Prostate gland (tissue), 2 donors: ENCODE results near the gene PLPPR4. TPM values are rescaled to one million over a fixed set of nuclear protein-coding genes. Genes with fewer than 3 reads are reported as not detected.

Source experiments
- DNase-seq: peaks from one replicate; pipeline ENCODE4 v3.0.0-alpha.2; 2019; ENCODE audit warnings: low spot score
- H3K27ac ChIP-seq, 2 donors: fragments of 200-600 bp; sonication (generic); 2 replicates each; pipeline ENCODE4 v1.5.1; 2017 to 2019
- H3K27me3 ChIP-seq: fragments of 200-600 bp; sonication (generic); replicated peaks from 2 replicates; pipeline ENCODE4 v1.5.1; 2019; ENCODE audit not compliant: insufficient read depth
- H3K36me3 ChIP-seq, 2 donors: fragments of 200-600 bp; sonication (generic); 1 replicate in 1 of 2; 2 replicates in 1 of 2; pipeline versions ENCODE4 v1.5.1 to v1.8.1; 2017 to 2019
- H3K4me1 ChIP-seq: fragments of 200-600 bp; sonication (generic); replicated peaks from 2 replicates; pipeline ENCODE4 v1.5.1; 2019
- H3K4me3 ChIP-seq, 2 donors: fragments of 200-600 bp; sonication (generic); 2 replicates each; pipeline ENCODE4 v1.5.1; 2017 to 2019
- H3K9me3 ChIP-seq: fragments of 200-600 bp; sonication (generic); 2 replicates; pipeline ENCODE4 v1.5.1; 2017
- CTCF ChIP-seq, 4 experiments: fragments of 200-600 bp in 2 of 4; fragments of 450-650 bp in 2 of 4; sonication (generic) in 2 of 4; IDR thresholded peaks; 1 replicate in 3 of 4; 2 replicates in 1 of 4; pipeline ENCODE4 v1.5.1; 2016 to 2019; ENCODE audit warnings: antibody characterized with exemption in 4 of 4, mild to moderate bottlenecking in 2 of 4, moderate library complexity in 2 of 4
- POLR2A ChIP-seq: fragments of 450-650 bp; IDR thresholded peaks from one replicate; pipeline ENCODE4 v1.6.1; 2016; ENCODE audit warnings: antibody characterized with exemption, mild to moderate bottlenecking
- POLR2AphosphoS5 ChIP-seq: sonication (generic); formaldehyde crosslinking; IDR thresholded peaks from one replicate; pipeline ENCODE4 v1.6.1; 2017; ENCODE audit warnings: antibody characterized with exemption
- WGBS: methylation state at CpG from one replicate; pipeline ENCODE4 v1.1.5; 2018; 5-methylcytosine and 5-hydroxymethylcytosine counted together
- intact Hi-C: fragments of 100-400 bp; cut with DNase I; formaldehyde crosslinking; loops from one replicate; pipeline ENCODE4 v1.14.2; 2022
- total RNA-seq, 2 donors: library from RNA; depleted of rRNA; stranded (reverse); fragments of >200 nt; gene quantifications; one replicate each; pipeline ENCODE4 v1.1.0, GENCODE V29; 2016

PLPPR4 gene
- total RNA-seq, 2 donors from 2014 or later: 0.05 to 3.2 TPM

GRCh38 chr1:99331636-99332035, 67.3 kb downstream of the PLPPR4 start:
- intact Hi-C loops: no loop called here
- no peaks in the 10 kb centered on the region for H3K9me3 ChIP-seq
- H3K27ac ChIP-seq: no peak overlapping the region
- 60% methylated on average over 2 of the region's 2 CpGs for WGBS
- H3K4me1 ChIP-seq: no peaks in the 10 kb centered on the region
- H3K4me3 ChIP-seq: no peak overlapping the region
- H3K36me3 ChIP-seq: no peaks in the 10 kb centered on the region
- H3K27me3 ChIP-seq: no peaks in the 10 kb centered on the region
- TF ChIP-seq CTCF (IDR thresholded peaks at IDR 0.05): no peak
- DNase-seq: no peak

- Histone ChIP-seq H3K9me3 (no peaks in the 10 kb centered on the region), H3K4me3 (no peak overlapping the region), H3K4me1 (no peaks in the 10 kb centered on the region), H3K36me3 (no peaks in the 10 kb centered on the region), H3K27ac (no peak overlapping the region), H3K27me3 (no peaks in the 10 kb centered on the region)
- 84% methylated on average over 1 of the region's 1 CpG for WGBS
- no peak for DNase-seq
- TF ChIP-seq POLR2A (no peak), CTCF (IDR thresholded peaks at IDR 0.05) (no peak), POLR2AphosphoS5 (no peak)
- intact Hi-C loops: no loop called here
Measured at GRCh38 chr1:99332561-99332960, 68.3 kb downstream of the PLPPR4 start.

- Histone ChIP-seq H3K4me1 (no peaks in the 10 kb centered on the region), H3K27ac (no peak overlapping the region), H3K4me3 (no peak overlapping the region), H3K27me3 (no peaks in the 10 kb centered on the region), H3K9me3 (no peaks in the 10 kb centered on the region), H3K36me3 (no peaks in the 10 kb centered on the region)
- WGBS: 43% methylated on average over 5 of the region's 5 CpGs
- no peak for DNase-seq
- TF ChIP-seq CTCF (IDR thresholded peaks at IDR 0.05): no peak
- no peak for TF ChIP-seq POLR2A
- TF ChIP-seq POLR2AphosphoS5: no peak
- intact Hi-C loops: no loop called here
Measured at GRCh38 chr1:99334991-99335390, 70.7 kb downstream of the PLPPR4 start.

GRCh38 chr1:99347041-99347684, 82.9 kb downstream of the PLPPR4 start:
- no peak for DNase-seq
- H3K27me3 ChIP-seq: no peaks in the 10 kb centered on the region
- no peak overlapping the region for H3K4me3 ChIP-seq
- intact Hi-C loops: no loop called here
- H3K9me3 ChIP-seq: no peaks in the 10 kb centered on the region
- H3K27ac ChIP-seq: no peak overlapping the region
- TF ChIP-seq CTCF (IDR thresholded peaks at IDR 0.05) (no peak), POLR2A (no peak), POLR2AphosphoS5 (no peak)
- 74% methylated on average over 2 of the region's 2 CpGs for WGBS
- no peaks in the 10 kb centered on the region for H3K36me3 ChIP-seq
- no peaks in the 10 kb centered on the region for H3K4me1 ChIP-seq

GRCh38 chr1:99348397-99349132, 84.3 kb downstream of the PLPPR4 start:
- Histone ChIP-seq H3K27me3 (no peaks in the 10 kb centered on the region), H3K4me1 (no peaks in the 10 kb centered on the region), H3K27ac (no peak overlapping the region), H3K36me3 (no peaks in the 10 kb centered on the region), H3K9me3 (no peaks in the 10 kb centered on the region), H3K4me3 (no peak overlapping the region)
- 58% methylated on average over 5 of the region's 5 CpGs for WGBS
- DNase-seq: no peak
- intact Hi-C loops: no loop called here
- TF ChIP-seq POLR2A (no peak), POLR2AphosphoS5 (no peak), CTCF (IDR thresholded peaks at IDR 0.05) (no peak)
